T-helper 9 cell (primary cell): ENCODE results near the gene KTN1.
A peak's percentile ranks its signal among the peaks of the same experiment; 100 is the strongest.

Source experiments
- DNase-seq: peaks from one replicate; pipeline ENCODE4 v3.0.0-alpha.2; 2020

The KTN1 gene

DNA sequence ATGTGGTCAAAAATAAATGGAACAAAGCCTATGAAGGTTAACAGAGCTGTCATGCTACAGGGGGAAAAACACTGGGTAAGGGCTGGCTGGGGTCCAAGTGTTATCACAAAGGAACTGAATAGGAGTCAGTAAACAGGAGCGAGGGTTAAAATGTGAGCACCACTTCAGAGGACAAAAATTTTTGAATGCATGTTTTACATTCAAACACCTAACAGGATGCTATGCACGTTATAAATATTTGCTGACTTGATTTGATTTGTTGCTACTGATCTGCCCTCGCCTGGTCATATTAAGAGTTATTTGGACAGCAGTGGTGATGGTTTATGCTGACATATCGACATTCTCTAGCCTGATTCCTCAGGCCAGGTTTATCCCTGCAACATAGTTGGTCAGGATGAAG, 7.4 kb upstream of the KTN1 start:
- no peak for DNase-seq

DNA sequence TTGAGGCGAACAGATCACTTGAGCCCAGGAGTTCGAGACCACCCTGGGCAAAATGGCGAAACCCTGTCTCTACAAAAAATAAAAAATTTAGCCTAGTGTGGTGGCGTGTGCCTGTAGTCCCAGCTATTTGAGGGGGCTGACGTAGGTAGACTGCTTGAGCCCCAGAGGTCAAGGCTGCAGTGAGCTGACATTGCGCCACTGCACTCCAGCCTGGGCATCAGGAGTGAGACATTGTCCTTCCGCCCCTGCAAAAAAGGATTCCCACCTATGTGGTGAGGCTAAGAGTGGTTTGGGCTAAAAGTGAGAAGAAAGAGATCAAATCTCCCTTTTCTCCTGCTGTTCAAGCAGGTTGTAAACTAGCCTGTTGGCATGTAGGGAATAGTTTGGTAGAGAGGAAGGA, 5.0 kb upstream of the KTN1 start:
- no peak for DNase-seq

DNA sequence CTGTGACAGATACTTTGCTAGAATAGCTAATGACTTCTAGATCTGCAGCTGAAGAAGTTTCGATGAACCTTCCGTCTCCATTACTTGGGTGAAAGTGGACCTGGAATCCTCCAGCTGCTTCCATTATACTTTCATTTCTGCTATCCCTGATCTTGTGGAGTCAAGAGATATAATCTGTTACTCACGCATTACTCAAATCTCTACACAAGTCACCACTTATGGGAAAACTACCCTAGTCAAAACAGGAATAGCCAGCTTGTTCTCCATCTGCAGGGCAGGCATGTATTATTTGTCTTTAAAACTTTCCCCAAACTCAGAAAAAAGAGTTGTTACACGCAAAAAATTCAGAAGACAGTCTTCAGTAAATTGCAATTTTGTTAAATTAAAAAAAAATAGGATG, 2.8 kb upstream of the KTN1 start:
- no peak for DNase-seq

DNA sequence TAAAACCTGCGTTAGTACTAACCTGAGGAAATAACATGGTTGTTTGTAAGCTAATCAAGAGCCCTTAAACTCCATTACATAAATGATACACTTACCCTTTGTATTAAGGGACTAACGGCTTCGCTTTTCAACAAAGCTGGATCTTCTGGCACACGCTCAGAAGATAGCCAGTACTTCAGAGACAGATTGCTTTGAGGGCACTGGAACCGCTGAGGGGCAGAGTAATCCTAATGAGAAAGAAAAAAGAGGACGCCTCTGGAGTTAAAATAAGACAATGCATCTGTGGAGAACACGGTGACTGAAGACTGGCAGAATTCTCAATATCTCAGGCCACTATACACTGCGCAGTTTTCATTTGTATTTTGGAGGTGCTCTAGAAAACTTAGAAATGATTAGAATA, 1.5 kb upstream of the KTN1 start:
- no peak for DNase-seq

DNA sequence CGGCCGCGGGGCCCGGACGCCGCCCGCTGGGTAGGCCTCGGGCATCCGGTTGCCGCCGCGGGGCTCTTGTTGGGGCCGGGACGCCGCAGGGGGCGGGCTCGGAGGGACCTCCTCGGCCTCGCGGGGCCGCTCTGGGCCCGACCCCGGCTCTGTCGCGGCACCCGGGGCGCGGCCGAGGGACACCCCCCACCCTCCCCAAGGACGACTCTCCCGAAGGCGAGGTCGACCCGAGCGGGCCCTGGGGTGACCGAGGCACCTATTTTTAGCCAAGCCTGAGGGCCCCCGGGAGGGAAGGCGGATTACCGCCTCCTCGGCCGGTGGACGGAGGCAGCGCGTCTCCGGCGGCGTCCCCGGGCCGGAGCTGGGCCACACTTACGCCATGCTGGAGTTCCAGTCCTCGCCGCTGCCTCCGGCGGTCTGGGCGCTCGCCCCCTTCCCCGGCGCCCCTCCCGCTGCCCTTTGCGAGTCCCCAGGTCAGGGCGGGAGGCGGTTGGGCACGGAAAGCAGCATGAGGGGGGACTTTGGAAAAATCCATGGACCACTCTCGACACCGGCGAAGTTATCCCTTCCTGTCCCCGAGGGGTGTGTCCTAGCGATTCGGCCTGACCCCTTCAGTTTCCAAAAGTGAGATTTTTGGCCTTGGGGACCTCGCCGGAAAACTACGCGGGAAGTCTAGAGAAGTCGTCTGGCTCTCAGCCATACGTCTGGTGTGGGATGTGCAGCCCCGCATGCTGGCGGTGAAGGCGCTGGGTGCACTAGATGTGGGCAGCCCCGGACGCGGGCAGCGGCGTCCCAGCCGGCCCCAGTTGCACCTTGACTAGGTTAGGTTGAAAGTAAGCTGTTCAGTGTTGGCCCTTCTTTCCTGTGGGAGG, 699 bp downstream of the KTN1 start:
- DNase-seq = peak; percentile 56

DNA sequence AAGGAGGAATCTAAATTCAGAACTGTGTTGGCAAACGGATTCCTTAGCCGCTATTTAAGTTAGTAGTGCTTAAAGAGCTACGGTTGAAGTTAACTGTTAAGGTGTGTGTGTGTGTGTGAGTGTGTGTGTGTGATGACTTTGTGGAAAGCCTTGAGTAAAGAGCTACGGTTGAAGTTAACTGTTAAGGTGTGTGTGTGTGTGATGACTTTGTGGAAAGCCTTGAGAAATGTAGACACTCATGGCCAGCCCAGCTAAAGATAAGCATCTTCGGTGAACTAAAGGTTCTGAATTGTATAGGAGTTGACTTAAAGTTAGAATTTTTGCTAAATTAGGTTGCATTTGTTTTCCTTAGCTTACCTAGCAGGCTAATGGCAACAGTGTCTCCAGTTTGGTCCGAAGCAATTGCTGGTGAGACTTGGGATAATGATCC, 1.4 kb downstream of the KTN1 start:
- DNase-seq = no peak

DNA sequence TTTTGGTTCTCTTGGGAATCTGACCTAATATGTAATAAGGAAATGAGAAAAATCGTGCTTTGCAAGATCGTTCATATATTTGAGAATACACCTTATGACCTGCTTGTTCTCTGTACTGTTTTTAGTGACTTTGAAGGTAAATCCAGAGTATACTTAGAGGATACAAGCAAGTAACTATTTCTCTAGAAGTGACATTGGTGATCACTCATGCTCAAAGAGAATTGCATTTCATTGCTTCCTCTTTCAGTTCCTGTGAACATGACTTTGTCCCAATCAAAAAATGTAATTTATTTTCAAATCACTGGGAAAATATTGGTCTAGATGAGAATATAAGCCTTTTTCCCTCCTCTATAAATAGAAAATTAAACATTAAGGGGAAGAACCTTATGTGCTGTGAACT, 2.7 kb downstream of the KTN1 start:
- no peak for DNase-seq

DNA sequence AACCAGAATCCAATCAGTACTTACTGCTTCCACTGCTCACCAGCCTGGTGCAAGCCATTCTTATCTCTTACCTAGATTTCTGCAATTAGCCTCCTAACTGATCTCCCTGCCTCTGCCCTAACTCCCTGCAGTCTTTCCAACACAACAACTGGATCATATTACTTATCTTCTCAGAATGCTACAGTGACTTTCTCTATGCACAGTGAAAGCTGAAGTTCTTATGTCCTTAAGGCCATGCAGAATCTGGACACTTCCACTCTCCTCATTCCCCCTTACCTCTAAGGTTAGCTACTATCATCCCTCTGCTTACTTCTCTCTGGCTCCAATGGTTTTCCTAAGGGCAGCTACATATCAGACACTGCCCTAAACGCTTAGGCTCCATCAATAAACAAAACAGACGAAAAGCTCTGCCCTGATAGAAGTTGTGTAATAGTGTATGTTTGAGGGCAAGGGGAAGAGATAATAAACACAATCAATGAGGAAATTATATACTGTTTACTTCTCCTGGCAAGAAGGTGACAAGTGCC, 4.0 kb downstream of the KTN1 start:
- DNase-seq = no peak

DNA sequence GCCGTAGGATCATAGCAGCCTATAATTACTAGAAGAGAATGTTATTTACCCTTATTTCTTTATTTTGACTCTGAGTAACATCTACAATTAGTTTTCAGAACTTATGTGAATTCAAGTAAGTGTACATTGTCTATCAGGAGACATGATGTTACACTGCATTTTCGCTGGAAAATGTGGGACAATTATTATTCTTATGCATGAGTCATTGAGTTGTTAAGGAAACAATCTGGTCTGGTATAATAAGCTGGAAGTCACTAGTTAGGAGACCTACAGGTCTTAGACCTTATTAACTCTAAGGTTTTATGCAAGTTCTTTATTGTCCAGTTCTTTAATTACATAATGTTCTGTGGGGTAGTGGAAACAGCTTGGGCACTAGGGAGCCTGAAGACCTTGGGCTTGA, 5.8 kb downstream of the KTN1 start:
- no peak for DNase-seq

DNA sequence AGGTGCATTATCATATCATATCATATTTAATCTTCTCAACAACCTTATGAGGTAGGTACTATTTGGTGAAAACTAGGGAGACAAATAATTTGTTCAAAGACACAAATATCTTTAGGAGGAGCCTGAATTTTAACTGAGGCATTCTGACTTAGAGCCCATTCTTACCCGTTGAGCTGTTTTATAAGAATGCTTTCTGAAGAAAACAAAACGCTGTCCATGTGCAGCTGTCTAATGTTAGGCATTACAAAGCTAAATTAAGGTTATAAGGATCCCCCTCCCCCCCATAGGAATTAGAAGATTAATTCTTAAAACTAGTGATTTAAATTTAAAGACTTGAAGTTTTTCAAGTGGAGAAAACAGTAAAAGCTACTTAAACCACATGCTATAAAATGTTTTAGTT, 6.4 kb downstream of the KTN1 start:
- DNase-seq = no peak

DNA sequence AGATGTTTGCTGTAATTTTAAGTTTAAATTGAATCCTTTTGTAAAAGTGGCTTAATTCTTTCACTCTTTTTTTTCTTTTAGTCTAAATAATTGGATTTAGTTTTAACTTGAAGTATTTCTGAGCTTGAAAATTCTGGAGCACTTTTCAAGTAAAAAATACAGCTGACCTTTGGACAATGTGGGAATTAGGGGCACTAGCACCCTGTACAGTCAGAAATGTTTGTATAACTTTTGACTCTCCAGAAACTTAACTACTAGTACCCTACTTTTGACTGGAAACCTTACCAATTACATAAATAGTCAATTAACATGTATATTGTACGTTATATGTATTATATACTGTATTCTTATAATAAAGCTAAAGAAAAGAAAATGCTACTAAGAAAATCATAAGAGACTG, 7.8 kb downstream of the KTN1 start:
- no peak for DNase-seq

DNA sequence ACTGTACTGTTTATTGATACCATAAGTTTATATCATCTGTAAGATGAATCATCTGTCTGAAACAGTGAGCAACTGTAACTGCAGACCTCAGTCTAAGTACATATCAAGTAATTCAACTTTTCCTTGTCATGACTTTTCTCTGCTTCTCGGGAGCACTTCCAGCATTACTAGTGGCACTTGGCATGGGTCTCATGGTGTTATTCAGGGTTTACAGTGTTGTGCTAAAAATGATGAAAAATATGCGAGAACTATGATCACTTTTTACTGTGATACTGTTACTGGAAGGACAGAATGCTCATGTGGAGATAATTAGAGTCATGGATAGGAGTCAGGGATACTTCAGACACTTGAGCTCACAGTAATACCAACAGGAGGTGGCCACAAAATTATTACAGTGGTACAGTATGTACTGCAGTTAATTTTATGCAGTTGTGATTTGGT, 8.3 kb downstream of the KTN1 start:
- no peak for DNase-seq

DNA sequence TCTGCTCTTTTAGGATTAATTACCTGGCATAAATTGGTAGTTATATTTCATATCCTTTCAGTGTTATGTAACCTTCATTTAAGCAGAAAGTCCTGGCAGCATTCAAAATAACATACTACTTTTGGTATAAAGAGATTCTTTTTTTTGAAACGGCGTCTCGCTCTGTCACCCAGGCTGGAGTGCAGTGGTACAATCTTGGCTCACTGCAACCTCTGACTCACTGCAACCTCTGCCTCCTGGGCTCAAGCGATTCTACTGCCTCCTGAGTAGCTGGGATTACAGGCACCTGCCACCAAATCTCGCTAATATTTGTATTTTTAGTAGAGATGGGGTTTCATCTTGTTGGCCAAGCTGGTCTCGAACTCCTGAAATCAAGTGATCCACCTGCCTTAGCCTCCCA, 9.2 kb downstream of the KTN1 start:
- no peak for DNase-seq

DNA sequence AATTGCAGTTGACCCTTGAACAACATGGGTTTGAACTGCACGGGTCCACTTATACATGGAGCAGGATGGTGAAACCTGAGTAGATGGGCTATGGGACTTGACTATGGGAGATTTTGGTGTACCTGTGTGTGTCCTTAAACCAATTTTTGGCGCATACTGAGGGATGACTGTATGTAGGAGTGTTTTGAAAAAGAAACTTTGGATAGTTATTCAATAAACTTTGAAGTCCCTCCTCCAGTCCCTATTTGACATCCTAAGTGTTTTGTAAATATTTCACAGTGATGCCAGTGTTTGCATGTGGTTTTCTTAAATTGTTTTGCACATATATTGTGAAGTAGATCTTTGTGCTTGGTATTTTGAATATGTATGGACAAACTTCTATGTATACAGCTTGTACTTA, 12.4 kb downstream of the KTN1 start:
- DNase-seq = no peak

DNA sequence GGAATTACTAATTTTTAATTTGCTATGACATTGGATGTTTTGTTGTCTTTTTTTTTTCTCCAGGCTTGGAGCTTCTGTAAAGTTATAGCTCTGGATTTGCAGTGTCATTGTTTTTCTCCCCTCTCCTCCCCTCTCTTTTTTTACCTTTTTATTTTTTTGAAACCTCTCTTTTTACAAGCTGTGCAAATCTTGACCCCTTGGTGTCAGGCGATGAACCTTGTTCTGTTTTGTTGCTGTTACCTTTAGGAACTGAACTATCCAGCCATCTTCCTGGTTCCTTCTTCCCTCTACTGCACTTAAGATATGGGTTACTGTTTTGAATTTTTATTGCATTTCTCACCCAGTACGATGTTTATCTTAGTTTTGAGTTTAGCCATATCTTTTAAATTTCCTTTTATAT, 13.7 kb downstream of the KTN1 start:
- no peak for DNase-seq

DNA sequence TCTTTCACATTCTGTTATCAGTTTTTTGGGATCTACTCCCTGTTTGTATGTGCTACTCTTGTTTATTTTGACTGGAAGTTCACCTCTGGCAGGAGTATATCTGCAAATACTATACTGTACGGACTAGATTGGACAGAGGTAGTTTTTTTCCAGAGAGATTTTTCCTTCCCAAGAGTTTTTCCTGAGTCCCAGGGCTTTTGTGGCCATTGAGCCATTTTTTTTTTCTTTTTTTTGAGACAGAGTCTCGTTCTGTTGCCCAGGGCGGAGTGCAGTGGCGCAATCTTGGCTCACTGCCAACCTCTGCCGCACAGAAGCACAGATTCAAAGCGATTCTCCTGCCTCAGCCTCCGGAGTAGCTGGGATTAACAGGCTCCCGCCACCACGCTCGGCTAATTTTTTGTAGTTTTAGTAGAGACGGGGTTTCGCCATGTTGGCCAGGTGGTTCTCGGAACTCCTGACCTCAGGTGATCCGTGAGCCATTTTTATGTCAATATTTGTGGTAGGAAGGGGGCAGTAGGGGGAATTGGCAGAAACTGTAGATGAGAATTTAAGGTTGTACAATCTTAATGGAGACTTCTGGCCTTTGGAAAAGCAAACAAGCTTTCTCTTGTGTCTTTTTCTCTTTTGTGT, 19.4 kb downstream of the KTN1 start:
- no peak for DNase-seq

DNA sequence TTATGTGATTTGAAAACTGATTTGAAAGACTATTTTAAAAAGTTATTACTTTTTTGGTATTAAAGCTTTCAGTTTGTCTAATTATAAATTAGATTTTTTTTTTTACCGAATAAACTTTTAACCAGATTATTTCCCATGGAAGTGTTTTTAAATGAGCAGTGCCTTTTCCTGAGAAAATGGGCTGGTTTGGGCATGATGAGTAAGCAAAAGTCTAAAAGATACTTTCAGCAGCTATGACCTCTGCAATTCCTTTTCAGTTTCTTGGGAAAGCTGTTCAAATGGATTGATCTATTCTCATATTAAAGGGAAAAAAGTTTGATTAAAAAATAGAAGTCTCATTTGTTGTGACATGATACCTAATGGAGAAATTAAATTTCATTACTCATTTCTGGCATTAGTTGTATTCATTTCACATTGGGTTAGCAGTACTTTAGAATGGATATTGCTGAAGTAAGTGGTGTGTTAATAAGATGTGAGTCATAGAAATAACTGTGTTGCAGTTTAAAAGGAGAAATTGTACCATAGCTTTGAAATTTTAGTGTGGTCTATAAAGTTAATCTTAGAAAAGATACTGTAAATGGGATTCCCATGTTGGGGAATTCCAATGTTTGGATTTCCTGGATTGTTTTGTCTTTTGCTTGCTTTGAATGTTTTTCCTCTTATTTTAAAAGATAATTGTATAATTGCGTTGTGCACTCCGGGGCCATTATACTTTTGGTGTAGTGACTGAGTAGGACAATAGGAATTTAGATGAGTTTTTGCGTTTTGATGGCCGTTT, 21.0 kb downstream of the KTN1 start:
- no peak for DNase-seq

DNA sequence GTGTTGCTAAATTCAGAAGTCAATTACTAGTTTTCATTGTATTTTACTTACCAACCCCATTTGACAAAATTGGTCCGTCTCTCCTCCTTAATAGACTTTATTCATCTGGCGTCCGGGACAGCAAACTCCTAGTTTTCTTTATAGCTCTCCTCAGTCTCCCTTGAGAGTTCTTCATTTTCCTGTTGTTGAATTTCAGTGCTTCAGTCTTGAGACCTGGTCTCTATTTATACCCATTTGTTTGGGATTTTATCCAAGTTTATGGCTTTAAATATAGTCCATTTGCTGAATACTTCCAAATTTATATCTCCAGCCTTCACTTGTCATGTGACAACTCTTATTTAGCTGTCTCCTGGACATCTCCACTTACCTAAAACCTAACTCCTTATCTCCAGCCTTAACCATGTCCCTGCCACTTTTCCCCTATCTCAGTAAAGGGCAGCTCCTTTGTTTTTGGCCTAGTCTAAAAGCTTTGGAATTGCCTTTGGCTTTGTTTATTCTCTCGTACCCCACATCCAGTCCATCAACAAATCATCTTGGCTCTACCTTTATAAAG, 23.5 kb downstream of the KTN1 start:
- DNase-seq = no peak

DNA sequence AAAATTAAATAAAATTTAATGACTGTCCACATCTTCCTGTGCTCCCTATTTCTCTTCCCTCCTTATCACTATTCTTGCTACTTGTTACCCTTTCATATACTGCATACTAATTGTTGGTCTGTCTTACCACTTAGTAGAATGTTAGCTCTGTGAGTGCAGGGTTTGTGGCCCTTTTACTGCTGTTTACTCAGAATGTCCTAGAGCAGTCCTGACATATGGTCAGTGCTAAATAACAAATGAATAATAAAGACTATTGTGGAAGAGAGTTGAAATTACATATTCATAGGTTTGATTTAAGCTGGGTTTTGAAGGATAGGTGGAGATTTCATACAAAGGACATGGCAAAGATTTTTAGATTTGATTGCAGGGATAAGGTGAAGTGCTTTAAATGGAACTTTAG, 24.5 kb downstream of the KTN1 start:
- DNase-seq = no peak

DNA sequence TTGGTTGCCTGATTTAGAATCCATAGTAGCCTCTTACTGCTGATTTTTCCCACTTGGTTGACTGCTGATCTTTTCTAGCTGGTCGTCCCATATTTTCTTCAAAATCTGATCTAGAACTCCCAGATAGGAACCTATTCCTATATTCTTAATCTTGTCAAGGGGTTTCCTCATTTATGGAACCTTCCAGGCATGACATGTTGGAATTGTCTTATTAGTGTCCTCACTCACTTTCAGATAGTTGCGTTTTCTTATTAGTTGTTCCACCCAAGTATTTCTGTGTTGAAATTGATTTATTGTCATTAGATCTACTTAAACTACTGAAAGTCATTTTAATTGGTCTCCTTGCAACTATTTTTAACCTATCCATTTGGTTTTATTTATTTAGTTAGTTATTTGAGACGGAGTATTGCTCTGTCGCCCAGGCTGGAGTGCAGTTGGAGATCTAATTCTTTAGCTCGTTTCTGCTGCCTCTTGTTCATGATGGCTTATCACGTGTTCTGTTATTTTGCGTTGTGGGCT, 25.0 kb downstream of the KTN1 start:
- DNase-seq = no peak

DNA sequence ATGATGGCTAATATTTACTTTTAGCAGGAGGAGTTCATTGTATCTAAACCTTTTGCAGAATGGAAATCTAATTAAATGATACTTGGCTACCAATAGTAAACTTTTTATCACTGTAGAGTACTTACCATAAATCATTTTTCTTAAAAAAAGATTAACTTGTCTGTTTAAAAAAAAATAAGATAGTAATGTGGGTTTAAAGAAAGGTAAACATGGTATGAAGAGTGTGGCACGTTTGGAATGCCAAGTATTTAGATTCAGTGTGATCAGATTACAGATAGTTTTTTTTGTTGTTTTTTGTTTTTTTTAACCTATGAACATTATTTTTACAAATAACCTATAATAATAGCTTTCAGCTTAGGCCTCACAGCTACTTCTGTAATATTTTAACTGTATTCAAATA, 25.8 kb downstream of the KTN1 start:
- no peak for DNase-seq

DNA sequence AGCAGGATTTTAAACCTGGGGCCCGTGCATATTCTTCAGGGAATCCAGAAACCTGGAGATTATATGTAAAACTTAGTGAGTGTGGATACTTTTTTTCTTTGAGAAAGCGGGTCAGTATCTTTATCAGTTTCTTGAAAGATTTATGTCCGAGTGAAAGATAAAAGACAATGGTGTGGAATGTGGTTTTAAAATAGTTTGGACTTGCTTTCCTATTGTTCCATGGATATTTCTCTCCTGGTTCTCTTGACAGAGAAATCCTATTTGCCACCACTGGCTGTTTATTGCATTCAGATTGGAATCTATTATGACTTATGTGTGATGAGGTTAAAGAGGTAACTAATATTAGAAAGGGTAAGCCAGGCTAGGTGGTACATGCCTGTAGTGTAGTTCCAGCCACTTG, 27.4 kb downstream of the KTN1 start:
- DNase-seq = no peak

DNA sequence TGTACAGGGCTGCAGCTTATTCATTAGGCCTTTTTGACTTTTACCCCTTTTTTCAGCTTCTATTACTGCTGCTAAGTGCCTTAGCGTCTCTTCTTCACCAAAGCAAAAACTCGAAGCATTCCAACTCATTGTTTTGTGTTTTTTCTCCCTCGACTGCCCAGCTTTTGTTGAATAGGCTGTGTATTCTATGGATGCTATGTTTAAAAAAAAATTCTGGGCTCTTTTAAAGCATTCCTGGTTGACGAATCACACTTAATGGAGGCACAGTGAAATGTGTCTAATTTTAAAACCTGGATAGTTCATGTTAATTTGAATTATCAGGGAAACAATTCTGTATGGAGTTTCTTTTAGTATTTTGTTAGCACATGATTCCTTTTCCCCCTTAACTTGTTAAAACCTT, 29.7 kb downstream of the KTN1 start:
- DNase-seq = no peak
